H9 (cell line): ENCODE data around the gene GLDC. TPM values are rescaled to one million over a fixed set of nuclear protein-coding genes. Genes with fewer than 3 reads are reported as not detected.

Source experiments
- DNase-seq: peaks from one replicate; pipeline ENCODE4 v3.0.0-alpha.2; 2017
- H2AFZ ChIP-seq: one replicate; pipeline ENCODE4 v1.6.1; 2013; ENCODE audit warnings: mild to moderate bottlenecking, low read length, control low read depth, moderate library complexity
- H2AK5ac ChIP-seq: 2 replicates; pipeline ENCODE4 v1.6.1; 2013; ENCODE audit warnings: low read length, control low read depth, mixed read lengths; ENCODE audit not compliant: insufficient read length
- H2BK120ac ChIP-seq: one replicate; pipeline ENCODE4 v1.6.1; 2013; ENCODE audit warnings: low read depth, mild to moderate bottlenecking, low read length, control low read depth, inconsistent platforms; ENCODE audit not compliant: poor library complexity, severe bottlenecking
- H2BK12ac ChIP-seq: 2 replicates; pipeline ENCODE4 v1.6.1; 2013; ENCODE audit warnings: low read length, control low read depth, mixed read lengths, low read depth; ENCODE audit not compliant: insufficient read length
- H2BK15ac ChIP-seq: 2 replicates; pipeline ENCODE4 v1.6.1; 2013; ENCODE audit warnings: low read depth, low read length, control low read depth
- H2BK20ac ChIP-seq: one replicate; pipeline ENCODE4 v1.6.1; 2013; ENCODE audit warnings: low read depth, mild to moderate bottlenecking, low read length, control low read depth, inconsistent platforms; ENCODE audit not compliant: poor library complexity, severe bottlenecking
- H2BK5ac ChIP-seq: 2 replicates; pipeline ENCODE4 v1.6.1; 2013; ENCODE audit warnings: low read length, control low read depth, mixed read lengths; ENCODE audit not compliant: insufficient read length
- H3K14ac ChIP-seq: 2 replicates; pipeline ENCODE4 v1.6.1; 2013; ENCODE audit warnings: low read length, control low read depth; ENCODE audit not compliant: insufficient read depth
- H3K18ac ChIP-seq: 2 replicates; pipeline ENCODE4 v1.6.1; 2013; ENCODE audit warnings: low read depth, mild to moderate bottlenecking, mixed read lengths, low read length, control low read depth; ENCODE audit not compliant: insufficient read length
- H3K23ac ChIP-seq: 2 replicates; pipeline ENCODE4 v1.6.1; 2013; ENCODE audit warnings: low read length, control low read depth, mixed read lengths, low read depth; ENCODE audit not compliant: insufficient read length
- H3K23me2 ChIP-seq: 2 replicates; pipeline ENCODE4 v1.6.1; 2013; ENCODE audit warnings: low read depth, mild to moderate bottlenecking, mixed read lengths, low read length, control low read depth; ENCODE audit not compliant: insufficient read length, poor library complexity, severe bottlenecking
- H3K27ac ChIP-seq: 2 replicates; pipeline ENCODE4 v1.5.1; 2013; ENCODE audit warnings: low read length, control low read depth, mixed read lengths, low read depth; ENCODE audit not compliant: insufficient read length
- H3K27me3 ChIP-seq: 2 replicates; pipeline ENCODE4 v1.6.1; 2013; ENCODE audit warnings: low read length, control low read depth, inconsistent platforms; ENCODE audit not compliant: insufficient read depth
- H3K4ac ChIP-seq: 2 replicates; pipeline ENCODE4 v1.6.1; 2013; ENCODE audit warnings: low read depth, mild to moderate bottlenecking, control low read depth, inconsistent platforms, low read length, moderate library complexity
- H3K4me1 ChIP-seq: 2 replicates; pipeline ENCODE4 v1.6.1; 2013; ENCODE audit warnings: low read length, control low read depth, inconsistent platforms; ENCODE audit not compliant: insufficient read depth
- H3K4me2 ChIP-seq: 2 replicates; pipeline ENCODE4 v1.6.1; 2013; ENCODE audit warnings: low read length, control low read depth, mixed read lengths; ENCODE audit not compliant: insufficient read length, insufficient read depth
- H3K56ac ChIP-seq: 2 replicates; pipeline ENCODE4 v1.6.1; 2013; ENCODE audit warnings: low read depth, mild to moderate bottlenecking, mixed read lengths, low read length, control low read depth; ENCODE audit not compliant: insufficient read length
- H3K79me1 ChIP-seq: 2 replicates; pipeline ENCODE4 v1.6.1; 2013; ENCODE audit warnings: low read depth, mild to moderate bottlenecking, moderate library complexity, low read length, control low read depth, inconsistent platforms; ENCODE audit not compliant: insufficient read depth, poor library complexity, severe bottlenecking
- H3K79me2 ChIP-seq: 2 replicates; pipeline ENCODE4 v1.6.1; 2013; ENCODE audit warnings: low read length, control low read depth, inconsistent platforms; ENCODE audit not compliant: insufficient read depth
- H3K9ac ChIP-seq: 2 replicates; pipeline ENCODE4 v1.6.1; 2013; ENCODE audit warnings: low read length, control low read depth, mixed read lengths; ENCODE audit not compliant: insufficient read length; ENCODE audit errors: extremely low read depth
- H3K9me3 ChIP-seq: one replicate; pipeline ENCODE4 v1.6.1; 2013; ENCODE audit warnings: low read depth, low read length, inconsistent platforms; ENCODE audit not compliant: control insufficient read depth
- H3T11ph ChIP-seq: one replicate; pipeline ENCODE4 v1.6.1; 2013; ENCODE audit warnings: mild to moderate bottlenecking, low read length, control low read depth, inconsistent platforms
- H4K20me1 ChIP-seq: one replicate; pipeline ENCODE4 v1.6.1; 2013; ENCODE audit not compliant: control insufficient read depth, insufficient read length, insufficient read depth
- H4K5ac ChIP-seq: 2 replicates; pipeline ENCODE4 v1.6.1; 2013; ENCODE audit warnings: low read depth, mild to moderate bottlenecking, mixed read lengths, low read length, control low read depth; ENCODE audit not compliant: insufficient read length
- H4K8ac ChIP-seq: replicated peaks from 2 replicates; pipeline ENCODE4 v1.6.1; 2013; ENCODE audit warnings: low read length, control low read depth, mixed read lengths, low read depth; ENCODE audit not compliant: insufficient read length
- H4K91ac ChIP-seq: 2 replicates; pipeline ENCODE4 v1.6.1; 2013; ENCODE audit warnings: low read depth, mild to moderate bottlenecking, moderate library complexity, mixed read lengths, low read length, control low read depth; ENCODE audit not compliant: insufficient read length
- H3K27ac Mint-ChIP-seq, 3 experiments: 2 replicates in 2 of 3; 3 replicates in 1 of 3; pipeline ENCODE4 v1.8.0; 2020 to 2021; ENCODE audit warnings: mixed read lengths in 3 of 3, mild to moderate bottlenecking in 1 of 3, moderate library complexity in 1 of 3
- H3K27me3 Mint-ChIP-seq: 2 replicates; pipeline ENCODE4 v1.8.0; 2021; ENCODE audit warnings: low read depth, mild to moderate bottlenecking, moderate library complexity, mixed read lengths
- H3K36me3 Mint-ChIP-seq, 3 experiments: 2 replicates in 2 of 3; 3 replicates in 1 of 3; pipeline ENCODE4 v1.8.0; 2020 to 2021; ENCODE audit warnings: low read depth in 3 of 3, mixed read lengths in 3 of 3; ENCODE audit not compliant: insufficient read depth in 1 of 3
- H3K4me1 Mint-ChIP-seq, 2 experiments: 2 replicates each; pipeline ENCODE4 v1.8.0; 2020; ENCODE audit warnings: mixed read lengths in 2 of 2
- H3K4me3 Mint-ChIP-seq, 2 experiments: 2 replicates in 1 of 2; 3 replicates in 1 of 2; pipeline ENCODE4 v1.8.0; 2020 to 2021; ENCODE audit warnings: mild to moderate bottlenecking in 2 of 2, mixed read lengths in 2 of 2, moderate library complexity in 1 of 2
- H3K9me3 Mint-ChIP-seq, 2 experiments: 2 replicates in 1 of 2; 3 replicates in 1 of 2; pipeline ENCODE4 v1.8.0; 2020; ENCODE audit warnings: mild to moderate bottlenecking in 2 of 2, mixed read lengths in 2 of 2, moderate library complexity in 1 of 2
- CTCF ChIP-seq: fragments of 200-600 bp; sonication (generic); conservative IDR thresholded peaks from 3 replicates; pipeline ENCODE4 v1.8.0; 2021; ENCODE audit warnings: antibody characterized with exemption, mild to moderate bottlenecking
- WGBS: extraction: QIAGEN DNeasy Blood & Tissue Kit; methylation state at CpG from one replicate; pipeline ENCODE4 v1.1.7; 2013; ENCODE audit warnings: missing lambda C conversion rate, low lambda C conversion rate, mixed read lengths; ENCODE audit not compliant: insufficient read length; ENCODE audit errors: extremely low coverage; 5-methylcytosine and 5-hydroxymethylcytosine counted together
- total RNA-seq: library from RNA; stranded (reverse); gene quantifications from 2 replicates; pipeline ENCODE4 v1.2.1, GENCODE V29; 2021

GLDC gene
- total RNA-seq, 1 experiment from 2014 or later, result 74.4 TPM

GRCh38 chr9:6545017-6545691 lies 100.4 kb downstream of the GLDC start:
- Histone ChIP-seq H2BK12ac (no peak overlapping the region), H3K27me3 (no peaks in the 10 kb centered on the region), H3K14ac (no peak overlapping the region), H3T11ph (no peak overlapping the region), H2BK15ac (no peak overlapping the region), H3K4me1 (no peaks in the 10 kb centered on the region), H4K5ac (no peak overlapping the region), H3K27ac (no peak overlapping the region), H2AFZ (no peak overlapping the region), H2BK20ac (no peak overlapping the region), H2AK5ac (no peak overlapping the region), H3K4me2 (no peak overlapping the region), H3K9me3 (no peaks in the 10 kb centered on the region), H3K79me2 (no peaks in the 10 kb centered on the region), H2BK5ac (no peak overlapping the region), H4K91ac (no peak overlapping the region), H3K9ac (no peak overlapping the region), H3K4ac (no peak overlapping the region), H3K18ac (no peak overlapping the region), H4K8ac (no peak overlapping the region), H3K23ac (no peak overlapping the region), H3K23me2 (no peaks in the 10 kb centered on the region), H2BK120ac (no peak overlapping the region), H4K20me1 (no peaks in the 10 kb centered on the region), H3K79me1 (no peaks in the 10 kb centered on the region), H3K56ac (no peak overlapping the region)
- H3K36me3 Mint-ChIP-seq, result peaks cover 17 to 29% (median 18%) of the 10 kb centered on the region in 3 experiments; a peak in 6 of 7 replicates
- no peaks in the 10 kb centered on the region for H3K27me3 Mint-ChIP-seq
- no peak for TF ChIP-seq CTCF
- no peak overlapping the region; a peak in 1 of 7 replicates for H3K27ac Mint-ChIP-seq
- no peaks in the 10 kb centered on the region for H3K9me3 Mint-ChIP-seq
- no peak for DNase-seq
- H3K4me3 Mint-ChIP-seq, result no peak overlapping the region
- no CpG with 5 or more reads among the region's 8 CpGs for WGBS
- H3K4me1 Mint-ChIP-seq, result peaks cover 6 to 16% of the 10 kb centered on the region in 2 experiments
